Stomach (tissue), 4 donors: Measurements from ENCODE around the gene ZNF506.
"Not testable (repeated sequence)": the region's sequence is repeated elsewhere in the genome, so short reads cannot be mapped to it uniquely, and the experiment has no call there.

Source experiments
- CTCF ChIP-seq, 7 experiments: fragments of 450-650 bp in 4 of 7; fragments of 200-600 bp in 3 of 7; sonication (generic) in 3 of 7; IDR thresholded peaks; one replicate each; pipeline ENCODE4 v1.5.1; 2016 to 2019; ENCODE audit warnings: antibody characterized with exemption in 7 of 7, control low read depth in 2 of 7, mild to moderate bottlenecking in 1 of 7
- EP300 ChIP-seq: sonication (generic); formaldehyde crosslinking; IDR thresholded peaks from one replicate; pipeline ENCODE4 v1.6.1; 2017; ENCODE audit warnings: antibody characterized with exemption
- POLR2AphosphoS5 ChIP-seq, 3 donors: sonication (generic); formaldehyde crosslinking; IDR thresholded peaks; one replicate each; pipeline ENCODE4 v1.6.1; 2016; ENCODE audit warnings: antibody characterized with exemption in 3 of 3

DNA sequence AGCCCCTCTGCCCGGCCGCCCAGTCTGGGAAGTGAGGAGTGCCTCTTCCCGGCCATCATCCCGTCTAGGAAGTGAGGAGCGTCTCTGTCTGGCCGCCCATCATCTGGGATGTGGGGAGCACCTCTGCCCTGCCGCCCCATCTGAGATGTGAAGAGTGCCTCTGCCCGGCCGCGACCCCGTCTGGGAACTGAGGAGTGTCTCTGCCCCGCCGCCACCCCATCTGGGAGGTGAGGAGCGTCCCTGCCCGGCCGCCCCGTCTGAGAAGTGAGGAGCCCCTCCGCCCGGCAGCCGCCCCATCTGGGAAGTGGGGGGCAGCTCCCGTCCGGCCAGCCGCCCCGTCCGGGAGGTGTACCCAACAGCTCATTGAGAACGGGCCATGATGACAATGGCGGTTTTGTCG, 51.6 kb downstream of the ZNF506 start:
- TF ChIP-seq CTCF (IDR thresholded peaks at IDR 0.05); POLR2AphosphoS5 (IDR thresholded peaks at IDR 0.05); EP300: not testable (repeated sequence)
